GM12891 (cell line): ENCODE data around the gene CCDC57.

Experiments used
- DNase-seq: peaks from one replicate; pipeline ENCODE4 v3.0.0; 2011; ENCODE audit warnings: low spot score; ENCODE audit not compliant: insufficient read length
- FAIRE-seq: peaks from 2 replicates; lab custom pipeline; 2011; peaks lifted over from hg19 to GRCh38; lab: Jason Lieb, UNC
- PAX5 ChIP-seq: IDR thresholded peaks from 2 replicates; pipeline ENCODE4 v1.6.1; 2011; ENCODE audit warnings: low read length, moderate library complexity, mild to moderate bottlenecking; ENCODE audit not compliant: insufficient read depth, severe bottlenecking
- POLR2A ChIP-seq: IDR thresholded peaks from 2 replicates; pipeline ENCODE4 v1.6.1; 2011; ENCODE audit warnings: low read depth, low read length, control low read depth
- POLR2AphosphoS5 ChIP-seq: IDR thresholded peaks from 2 replicates; pipeline ENCODE4 v1.6.1; 2011; ENCODE audit warnings: low read depth, low read length, control low read depth
- POU2F2 ChIP-seq: IDR thresholded peaks from 2 replicates; pipeline ENCODE4 v1.6.1; 2011; ENCODE audit warnings: low read depth, mild to moderate bottlenecking, control low read depth, low read length, moderate library complexity
- SPI1 ChIP-seq: IDR thresholded peaks from 2 replicates; pipeline ENCODE4 v1.6.1; 2011; ENCODE audit warnings: low read depth, low read length, control low read depth
- TAF1 ChIP-seq: IDR thresholded peaks from 2 replicates; pipeline ENCODE4 v1.6.1; 2011; ENCODE audit warnings: low read depth, low read length, control low read depth

Gene CCDC57

GRCh38 chr17:82097919-82098168 is 114.8 kb downstream of the CCDC57 start:
- DNase-seq: no peak
- TF ChIP-seq SPI1: no peak
- TF ChIP-seq POU2F2: no peak
- no peak for TF ChIP-seq TAF1
- TF ChIP-seq POLR2A: no peak
- TF ChIP-seq POLR2AphosphoS5: no peak
- no peak for TF ChIP-seq PAX5
- no peak for FAIRE-seq

- TF ChIP-seq TAF1: no peak
- no peak for TF ChIP-seq POLR2A
- TF ChIP-seq SPI1: no peak
- no peak for TF ChIP-seq POLR2AphosphoS5
- TF ChIP-seq POU2F2: no peak
- TF ChIP-seq PAX5: no peak
- DNase-seq (peak; percentile 74), FAIRE-seq (peak; percentile 85)
Measured at GRCh38 chr17:82097184-82097918, 115.3 kb downstream of the CCDC57 start.

GRCh38 chr17:82096709-82097183 is 115.9 kb downstream of the CCDC57 start:
- no peak for TF ChIP-seq POLR2A
- no peak for TF ChIP-seq SPI1
- TF ChIP-seq TAF1: no peak
- TF ChIP-seq PAX5: no peak
- no peak for TF ChIP-seq POLR2AphosphoS5
- TF ChIP-seq POU2F2: no peak
- FAIRE-seq: no peak
- no peak for DNase-seq

- TF ChIP-seq POU2F2: no peak
- no peak for TF ChIP-seq SPI1
- TF ChIP-seq TAF1: no peak
- no peak for TF ChIP-seq PAX5
- no peak for TF ChIP-seq POLR2A
- no peak for TF ChIP-seq POLR2AphosphoS5
- peak; percentile 66 for FAIRE-seq
- no peak for DNase-seq
Measured at GRCh38 chr17:82095777-82096708, 116.6 kb downstream of the CCDC57 start.

GRCh38 chr17:82094931-82095776 is 117.5 kb downstream of the CCDC57 start:
- no peak for DNase-seq
- TF ChIP-seq SPI1 (no peak), POLR2A (no peak), TAF1 (no peak), PAX5 (no peak), POU2F2 (no peak), POLR2AphosphoS5 (no peak)
- no peak for FAIRE-seq

GRCh38 chr17:82092995-82093751 is 119.5 kb downstream of the CCDC57 start:
- TF ChIP-seq POLR2AphosphoS5: no peak
- no peak for TF ChIP-seq POLR2A
- TF ChIP-seq TAF1: no peak
- no peak for TF ChIP-seq SPI1
- TF ChIP-seq PAX5: no peak
- no peak for TF ChIP-seq POU2F2
- FAIRE-seq: no peak
- DNase-seq: no peak

- TF ChIP-seq POU2F2 (no peak), PAX5 (no peak), POLR2A (no peak), POLR2AphosphoS5 (no peak), SPI1 (no peak), TAF1 (no peak)
- DNase-seq (no peak), FAIRE-seq (no peak)
Measured at GRCh38 chr17:82092628-82092994, 120.0 kb downstream of the CCDC57 start.

GRCh38 chr17:82092094-82092586 is 120.5 kb downstream of the CCDC57 start:
- TF ChIP-seq PAX5: no peak
- TF ChIP-seq TAF1: no peak
- no peak for TF ChIP-seq POU2F2
- TF ChIP-seq POLR2AphosphoS5: no peak
- no peak for TF ChIP-seq POLR2A
- no peak for TF ChIP-seq SPI1
- FAIRE-seq: no peak

More at GRCh38 chr17:82092094-82092586, 120.5 kb downstream of the CCDC57 start:
- DNase-seq: no peak
